Thyroid gland (tissue), 4 donors: ENCODE measurements around the gene CCNJL.

Experiments
- CTCF ChIP-seq, 6 experiments: fragments of 200-600 bp in 3 of 6; fragments of 450-650 bp in 3 of 6; sonication (generic) in 3 of 6; IDR thresholded peaks; one replicate each; pipeline ENCODE4 v1.5.1; 2016 to 2019; ENCODE audit warnings: antibody characterized with exemption in 6 of 6, mild to moderate bottlenecking in 2 of 6, inconsistent platforms in 1 of 6, moderate library complexity in 1 of 6
- POLR2A ChIP-seq, 2 donors: fragments of 450-650 bp; IDR thresholded peaks; one replicate each; pipeline ENCODE4 v1.6.1; 2017; ENCODE audit warnings: antibody characterized with exemption in 2 of 2, mild to moderate bottlenecking in 2 of 2, moderate library complexity in 1 of 2

- TF ChIP-seq CTCF (IDR thresholded peaks at IDR 0.05) (no peak), POLR2A (IDR thresholded peaks at IDR 0.05) (no peak)
Observed at GRCh38 chr5:160260006-160260775, 52.2 kb downstream of the CCNJL start.
